IPS-18c (cell line): ENCODE measurements around the gene ZNHIT3.
A peak's percentile ranks its signal among the peaks of the same experiment; 100 is the strongest.

Source experiments
- H3K4me3 ChIP-seq: 2 replicates; pipeline ENCODE4 v1.7.0; 2013; ENCODE audit warnings: low read depth, mild to moderate bottlenecking, low read length, moderate library complexity; ENCODE audit not compliant: insufficient read depth
- H3K9me3 ChIP-seq: one replicate; pipeline ENCODE4 v1.6.1; 2013; ENCODE audit warnings: mild to moderate bottlenecking, low read length, moderate library complexity; ENCODE audit not compliant: control insufficient read depth, insufficient read depth

The ZNHIT3 gene

DNA sequence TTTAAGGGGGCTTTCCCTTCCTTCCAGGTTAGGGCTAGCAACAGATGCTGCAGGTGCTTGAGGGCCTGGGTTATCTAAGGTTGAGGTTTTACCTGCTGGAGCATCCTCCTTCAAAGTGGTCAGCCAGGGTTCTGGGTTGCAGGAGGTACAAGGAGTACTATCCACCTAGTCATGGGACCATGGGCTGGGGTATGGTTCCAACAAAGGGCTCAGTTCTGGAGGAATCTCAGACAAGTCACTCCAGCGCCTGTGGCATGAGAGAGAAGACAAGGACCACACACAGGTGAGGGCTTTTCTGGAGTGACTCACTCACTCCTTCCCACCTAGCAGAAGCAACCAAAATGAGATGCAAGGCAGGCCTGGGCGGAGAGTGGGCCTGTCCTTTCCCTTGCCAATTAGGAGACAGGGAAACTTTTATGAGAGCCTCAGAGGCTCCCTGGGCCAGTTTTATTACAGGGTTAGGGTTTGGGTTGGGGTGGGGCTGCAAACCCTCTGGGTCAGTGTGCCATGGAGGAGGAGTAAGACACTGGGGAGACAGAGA, 46.0 kb downstream of the ZNHIT3 start:
- Histone ChIP-seq H3K4me3 (no peak overlapping the region; the same call in 1 of the 2 replicates), H3K9me3 (no peaks in the 10 kb centered on the region)

GRCh38 chr17:36533935-36534839, 47.7 kb downstream of the ZNHIT3 start:
- no peaks in the 10 kb centered on the region for H3K9me3 ChIP-seq

DNA sequence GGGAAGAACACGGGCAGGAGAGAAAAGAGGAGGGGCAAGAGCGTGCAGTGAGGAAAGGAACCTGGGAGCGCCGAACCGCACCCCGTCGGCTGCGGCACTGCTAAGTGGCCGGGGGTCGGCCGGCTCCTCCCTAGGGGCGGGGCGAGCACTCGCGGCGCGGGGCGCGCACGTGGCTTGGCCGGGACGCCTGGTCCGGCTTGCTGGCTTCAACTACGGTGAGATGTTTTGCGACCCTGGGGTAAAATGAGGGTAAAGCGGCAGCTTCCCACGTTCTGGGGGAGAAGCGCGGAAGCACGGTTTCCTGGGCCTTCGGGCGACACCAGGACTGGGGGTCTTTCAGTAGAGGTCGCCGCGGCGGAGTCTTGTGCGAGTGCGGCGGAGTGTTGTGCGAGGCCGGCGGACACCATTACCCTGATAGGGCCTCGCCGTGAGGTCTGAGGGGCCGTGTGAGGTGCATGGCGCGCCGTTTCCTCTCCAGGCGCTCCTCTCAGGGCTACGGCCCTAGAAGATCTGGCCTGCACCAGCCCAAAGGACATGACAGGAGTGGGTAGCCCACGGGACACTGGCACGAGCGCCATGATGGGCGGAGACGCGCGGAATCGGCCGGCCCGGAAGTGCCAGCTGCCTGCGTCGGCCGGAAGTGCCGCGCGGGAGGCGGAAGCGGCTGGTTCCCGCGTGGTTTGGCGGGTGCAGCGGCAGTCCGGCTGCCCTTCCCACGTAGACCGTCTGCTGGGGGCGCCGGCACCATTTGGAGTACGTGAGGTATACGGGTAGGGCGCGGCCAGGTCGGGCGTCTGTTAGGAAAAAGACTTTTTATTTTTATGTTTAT, 48.6 kb downstream of the ZNHIT3 start, which contains the start of the genes MYO19 and PIGW:
Gene MYO19, minus strand, starts transcription at position 29 of the 829 bp plus-strand sequence. CDS start 2,330 bp downstream, outside the sequence.
Gene PIGW, plus strand, starts transcription at position 148 of the 829 bp plus-strand sequence. CDS start 2,115 bp downstream, outside the sequence.
- H3K4me3 ChIP-seq: peak within 1 kb of the TSS; percentile 98
- no peaks in the 10 kb centered on the region for H3K9me3 ChIP-seq

More at GRCh38 chr17:36533935-36534839, 47.7 kb downstream of the ZNHIT3 start:
- H3K4me3 ChIP-seq: peak overlapping the region; percentile 98

- peak overlapping the region; percentile 98 for H3K4me3 ChIP-seq
- no peaks in the 10 kb centered on the region for H3K9me3 ChIP-seq
Measured at GRCh38 chr17:36535669-36536081, 49.2 kb downstream of the ZNHIT3 start.

DNA sequence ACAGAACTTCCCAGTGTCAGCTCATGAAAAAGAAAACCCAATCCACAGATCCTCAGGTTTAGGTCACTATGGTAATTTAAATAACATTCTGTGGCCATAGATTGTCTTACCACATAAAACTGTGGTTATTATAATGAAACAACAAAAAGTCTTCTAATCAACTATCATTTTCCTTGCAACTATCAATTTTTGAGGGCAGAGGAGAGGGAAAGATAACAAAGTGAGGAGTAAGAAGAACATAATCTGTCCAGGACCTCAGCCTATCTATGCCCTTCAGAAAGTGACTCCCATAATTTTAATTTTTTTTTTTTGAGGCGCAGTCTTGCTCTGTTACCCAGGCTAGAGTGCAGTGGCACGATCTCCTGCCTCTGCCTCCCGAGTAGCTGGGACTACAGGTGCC, 54.2 kb downstream of the ZNHIT3 start:
- no peak overlapping the region for H3K4me3 ChIP-seq
- no peaks in the 10 kb centered on the region for H3K9me3 ChIP-seq

DNA sequence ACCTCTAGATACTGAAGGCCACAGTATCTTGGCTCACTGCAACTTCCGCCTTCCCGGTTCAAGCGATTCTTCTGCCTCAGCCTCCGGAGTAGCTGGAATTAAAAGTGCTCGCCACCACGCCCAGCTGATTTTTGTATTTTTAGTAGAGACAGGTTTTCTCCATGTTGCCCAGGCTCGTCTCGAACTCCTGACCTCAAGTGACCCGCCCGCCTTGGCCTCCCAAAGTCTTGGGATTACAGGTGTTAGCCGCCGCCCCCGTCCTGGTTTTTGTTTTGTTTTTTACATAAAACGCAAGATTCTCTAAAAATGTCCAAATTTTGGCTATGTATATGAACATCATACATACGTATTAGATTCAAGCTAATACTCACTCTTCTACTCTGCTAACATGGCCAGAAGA, 56.3 kb downstream of the ZNHIT3 start:
- H3K9me3 ChIP-seq: no peaks in the 10 kb centered on the region
- no peak overlapping the region for H3K4me3 ChIP-seq

- no peaks in the 10 kb centered on the region for H3K9me3 ChIP-seq
- H3K4me3 ChIP-seq: peak overlapping the region; percentile 81
Measured at GRCh38 chr17:36544044-36544306, 57.5 kb downstream of the ZNHIT3 start.

DNA sequence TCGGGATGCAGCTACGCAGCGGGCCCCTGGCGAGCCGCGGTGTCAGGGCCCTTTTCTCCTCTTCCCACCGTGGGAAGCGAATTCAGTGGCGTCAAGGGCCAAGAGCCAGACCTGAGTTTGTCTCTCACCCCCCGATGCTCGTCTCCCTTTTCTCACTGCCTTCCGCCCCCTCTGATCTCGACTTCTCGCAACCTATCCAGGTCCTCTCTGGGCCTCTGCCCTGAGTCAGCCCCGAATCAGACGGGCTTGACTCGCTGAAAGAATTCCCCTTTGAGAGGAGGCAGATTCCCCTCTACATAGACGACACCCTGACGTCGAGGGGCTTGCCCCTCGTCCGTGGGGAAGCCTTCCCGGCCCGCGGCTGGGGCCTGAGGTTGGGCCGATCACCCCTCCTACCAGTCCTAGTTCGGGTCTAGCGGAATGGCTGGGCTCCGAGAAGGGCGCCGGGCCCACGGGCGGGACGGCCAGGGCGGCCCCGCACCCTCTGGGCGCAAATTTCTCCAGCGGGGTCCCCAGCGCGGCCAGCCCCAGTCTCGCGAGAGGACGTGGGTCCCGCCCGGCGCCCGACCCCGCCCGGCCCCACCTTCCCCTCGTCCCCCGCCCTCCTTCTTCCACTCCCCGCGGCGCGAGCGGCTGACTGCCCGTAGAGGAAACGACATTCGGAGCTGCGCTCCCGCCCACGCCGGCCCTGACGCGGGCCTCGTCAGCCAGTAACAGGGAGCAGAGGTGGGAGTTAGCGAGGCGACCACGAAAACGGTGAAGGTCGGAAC, 58.0 kb downstream of the ZNHIT3 start, which contains the start of gene GGNBP2:
Gene GGNBP2, plus strand, starts transcription at position 613 of the 770 bp plus-strand sequence. CDS start 806 bp downstream, outside the sequence.
- peak within 1 kb of the TSS; percentile 81 for H3K4me3 ChIP-seq
- H3K9me3 ChIP-seq: no peaks in the 10 kb centered on the region

GRCh38 chr17:36545077-36545464, 58.6 kb downstream of the ZNHIT3 start:
- Histone ChIP-seq H3K4me3 (peak overlapping the region; percentile 81), H3K9me3 (no peaks in the 10 kb centered on the region)
